ENCODE data around the gene ZBTB6.
"Not testable (repeated sequence)": the region's sequence is repeated elsewhere in the genome, so short reads cannot be mapped to it uniquely, and the experiment has no call there.

ZBTB6 gene

GRCh38 chr9:122929796-122930354 is 16.8 kb upstream of the ZBTB6 start:
- no peak for DNase-seq (ENCODE audit: low spot score)

GRCh38 chr9:122923947-122924346 is 10.8 kb upstream of the ZBTB6 start:
- DNase-seq (ENCODE audit: low spot score), result no peak

GRCh38 chr9:122922713-122923112 is 9.6 kb upstream of the ZBTB6 start:
- no peak for DNase-seq (ENCODE audit: low spot score)

GRCh38 chr9:122918310-122918709 is 5.2 kb upstream of the ZBTB6 start:
- DNase-seq (ENCODE audit: low spot score), result no peak

- no peak for DNase-seq (ENCODE audit: low spot score)
These were observed 506 bp downstream of the ZBTB6 start for GRCh38 chr9:122912671-122912963.

DNA sequence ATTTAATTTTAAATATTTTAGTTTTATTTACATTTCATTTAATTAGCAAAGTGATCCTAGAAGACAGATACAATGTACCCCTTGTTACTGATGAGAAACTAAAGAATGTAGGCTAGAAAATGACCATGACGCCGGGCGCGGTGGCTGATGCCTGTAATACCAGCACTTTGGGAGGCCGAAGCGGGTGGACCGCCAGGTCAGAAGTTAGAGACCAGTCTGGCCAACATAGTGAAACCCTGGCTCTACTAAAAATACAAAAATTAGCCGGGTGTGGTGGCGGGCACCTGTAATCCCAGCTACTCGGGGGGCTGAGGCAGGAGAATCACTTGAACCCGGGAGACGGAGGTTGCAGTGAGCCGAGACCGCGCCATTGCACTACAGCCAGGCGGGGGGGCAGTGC is 7.0 kb downstream of the ZBTB6 start:
- not testable (repeated sequence) for DNase-seq (ENCODE audit: low spot score)

DNA sequence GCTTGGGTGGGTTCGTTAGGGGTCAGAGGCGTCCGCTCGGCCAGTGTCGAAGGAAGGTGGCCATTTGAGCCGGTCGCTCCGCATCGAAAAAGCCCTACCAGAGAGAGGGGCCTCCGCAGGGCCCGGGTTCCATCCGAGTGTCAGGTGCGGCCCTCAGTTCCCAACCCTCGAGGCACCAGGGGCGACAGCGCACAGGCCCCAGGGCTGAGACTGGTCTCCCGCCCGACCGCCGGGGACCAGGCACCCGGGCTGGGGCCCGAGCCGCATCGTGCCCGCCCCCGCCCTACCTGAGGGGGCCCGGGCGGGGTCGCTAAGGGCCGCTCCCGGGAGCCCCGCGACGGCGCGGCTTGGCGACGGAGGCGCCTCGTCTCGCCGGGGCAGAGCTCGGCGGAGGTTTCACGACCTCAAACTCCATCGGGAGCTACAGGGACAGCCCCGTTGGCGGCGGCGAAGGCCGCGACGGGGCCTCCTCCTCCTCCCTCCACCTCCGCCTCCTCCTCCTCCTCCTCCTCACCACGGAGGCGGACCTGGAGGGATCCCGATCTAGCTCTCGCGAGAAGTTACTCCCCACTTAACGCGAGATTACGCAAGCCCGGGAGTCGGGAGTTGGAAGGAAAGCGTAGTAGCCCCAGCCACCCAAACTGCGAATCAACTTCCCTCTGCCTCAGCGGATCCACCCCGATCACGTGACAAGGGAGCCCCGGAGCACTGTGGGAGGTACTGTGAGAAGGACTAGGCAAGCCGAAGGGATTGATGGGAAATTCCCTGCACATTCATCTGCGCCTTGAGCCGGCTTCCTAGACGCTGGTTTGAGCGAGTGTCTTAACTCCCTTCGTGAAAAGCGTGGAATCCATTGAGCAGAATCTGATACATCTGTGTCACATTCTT is 8.1 kb downstream of the ZBTB6 start, which contains the start of gene RC3H2:
RC3H2 (minus strand) TSS at position 537 of the 888 bp plus-strand sequence. CDS start 7,850 bp downstream, outside the sequence.
- peak; percentile 98 for DNase-seq (ENCODE audit: low spot score)

DNA sequence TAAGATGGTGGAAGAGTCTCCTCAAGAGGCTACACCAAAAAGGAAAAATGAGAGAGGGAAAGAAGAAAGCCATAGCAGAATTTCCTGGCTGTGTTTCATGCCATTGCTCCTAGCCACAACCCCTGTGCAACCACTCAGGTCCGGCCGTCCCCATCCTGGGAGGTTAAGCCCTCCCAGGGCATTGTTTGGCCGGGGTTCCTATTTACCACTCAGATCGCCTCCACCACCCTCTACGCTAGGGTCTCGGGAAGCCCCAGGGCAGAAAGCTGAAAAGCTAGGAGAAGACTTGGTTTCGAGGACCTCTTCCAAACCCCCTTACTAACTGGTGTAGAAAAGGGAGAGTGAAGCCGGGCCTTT is 8.7 kb downstream of the ZBTB6 start:
- DNase-seq (ENCODE audit: low spot score), result peak; percentile 57

- peak; percentile 60 for DNase-seq (ENCODE audit: low spot score)
These were observed 12.3 kb downstream of the ZBTB6 start for GRCh38 chr9:122900791-122901190.

DNA sequence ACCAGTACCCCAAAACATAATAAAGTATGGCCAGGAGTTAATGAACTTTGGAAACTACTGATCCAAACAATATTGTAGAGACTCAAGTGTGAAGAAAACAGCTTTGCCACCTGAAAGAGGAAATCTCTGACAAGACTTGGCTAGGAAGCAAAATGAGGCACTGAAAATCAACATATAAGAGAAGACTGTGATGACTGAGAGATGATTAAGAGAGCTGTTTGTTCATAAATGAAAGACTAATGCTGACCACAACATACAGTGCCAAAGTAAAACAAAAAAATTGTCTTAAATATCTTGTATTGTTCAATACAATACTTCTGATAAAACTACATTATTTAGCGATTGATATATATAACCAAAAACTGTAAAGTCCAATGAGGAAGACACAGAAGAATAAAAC is 15.2 kb downstream of the ZBTB6 start:
- DNase-seq (ENCODE audit: low spot score), result no peak

DNA sequence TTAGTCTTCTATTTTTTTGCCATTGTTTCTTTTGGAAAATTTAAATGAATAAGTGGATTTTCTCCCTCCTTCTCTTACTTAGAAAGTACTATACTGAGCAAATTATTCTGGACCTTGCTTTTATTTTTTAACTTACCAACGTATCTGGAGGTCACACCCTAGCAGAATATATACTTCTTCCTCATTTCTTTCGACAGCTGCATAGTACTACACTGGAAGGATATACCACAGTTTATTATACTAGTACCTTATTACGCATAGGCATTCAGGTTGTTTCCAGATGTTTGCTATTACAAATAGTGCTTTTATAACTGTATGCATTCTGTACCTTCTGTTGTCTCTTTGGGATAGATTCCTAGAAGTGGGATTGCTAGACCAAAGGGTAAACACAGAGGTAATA is 24.6 kb downstream of the ZBTB6 start:
- no peak for DNase-seq (ENCODE audit: low spot score)

- no peak for DNase-seq (ENCODE audit: low spot score)
These were observed 30.0 kb downstream of the ZBTB6 start for GRCh38 chr9:122883125-122883524.

GRCh38 chr9:122879443-122879842 is 33.7 kb downstream of the ZBTB6 start:
- DNase-seq (ENCODE audit: low spot score), result no peak

- DNase-seq (ENCODE audit: low spot score), result no peak
These were observed 37.6 kb downstream of the ZBTB6 start for GRCh38 chr9:122875523-122875922.

DNA sequence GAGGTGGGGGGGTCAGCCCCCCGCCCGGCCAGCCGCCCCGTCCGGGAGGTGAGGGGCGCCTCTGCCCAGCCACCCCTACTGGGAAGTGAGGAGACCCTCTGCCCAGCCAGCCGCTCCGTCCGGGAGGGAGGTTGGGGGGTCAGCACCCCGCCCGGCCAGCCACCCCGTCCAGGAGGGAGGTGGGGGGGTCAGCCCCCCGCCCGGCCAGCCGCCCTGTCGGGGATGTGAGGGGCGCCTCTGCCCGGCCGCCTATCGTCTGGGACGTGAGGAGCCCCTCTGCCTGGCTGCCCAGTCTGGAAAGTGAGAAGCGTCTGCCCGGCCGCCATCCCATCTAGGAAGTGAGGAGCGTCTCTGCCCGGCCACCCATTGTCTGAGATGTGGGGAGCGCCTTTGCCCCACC is 45.8 kb downstream of the ZBTB6 start:
- DNase-seq (ENCODE audit: low spot score), result not testable (repeated sequence)

DNA sequence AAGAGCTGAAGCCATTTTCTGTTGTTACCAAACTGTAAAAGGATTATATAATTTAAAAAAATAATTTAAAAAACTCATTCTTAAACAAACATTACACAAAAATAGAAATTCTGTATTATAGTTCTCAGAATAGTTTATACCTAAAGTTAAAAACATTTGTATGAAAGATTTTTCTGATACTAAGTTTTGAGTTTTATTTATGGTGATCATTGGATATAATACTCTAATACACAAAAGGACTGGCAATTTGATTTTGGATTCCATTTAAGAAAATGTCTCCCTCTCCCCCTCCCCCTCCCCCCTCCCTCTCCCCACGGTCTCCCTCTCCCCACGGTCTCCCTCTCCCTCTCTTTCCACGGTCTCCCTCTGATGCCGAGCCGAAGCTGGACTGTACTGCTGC is 47.0 kb downstream of the ZBTB6 start:
- DNase-seq (ENCODE audit: low spot score), result no peak

GRCh38 chr9:122865300-122865699 is 47.8 kb downstream of the ZBTB6 start:
- peak; percentile 31 for DNase-seq (ENCODE audit: low spot score)

- no peak for DNase-seq (ENCODE audit: low spot score)
These were observed 49.7 kb downstream of the ZBTB6 start for GRCh38 chr9:122863407-122863806.

GRCh38 chr9:122860319-122861142 is 52.6 kb downstream of the ZBTB6 start:
- DNase-seq (ENCODE audit: low spot score), result no peak

Measured in kidney capillary endothelial cell (primary cell).